A673 (cell line): ENCODE data around the gene ATP2C1. TPM values are rescaled to one million over a fixed set of nuclear protein-coding genes. Genes with fewer than 3 reads are reported as not detected.

Source experiments
- BruUV-seq: library from RNA; stranded (reverse); fragments of 400-500 nt; replicated peaks from 2 replicates; lab custom pipeline; 2021; lab: Mats Ljungman, UMichigan
- CTCF ChIA-PET: fragments of 300-600 bp; sonication (Branson Sonifier 250); formaldehyde crosslinking; loops from one replicate; lab custom pipeline; 2022; ENCODE audit warnings: antibody characterized with exemption; lab: Charles Lee
- POLR2A ChIA-PET: fragments of 300-600 bp; sonication (Branson Sonifier 250); formaldehyde crosslinking; loops from one replicate; lab custom pipeline; 2022; ENCODE audit warnings: antibody characterized with exemption; ENCODE audit not compliant: low non-redundant PET; lab: Charles Lee
- DNase-seq: peaks from one replicate; pipeline ENCODE4 v3.0.0-alpha.2; 2015; ENCODE audit warnings: low spot score
- H3K27ac ChIP-seq: fragments of 200-600 bp; sonication (generic); 2 replicates; pipeline ENCODE4 v1.5.1; 2016; ENCODE audit warnings: mixed run types, low read depth, mild to moderate bottlenecking, mixed read lengths, antibody characterized with exemption, low read length; ENCODE audit not compliant: poor library complexity, severe bottlenecking
- H3K27me3 ChIP-seq: fragments of 200-600 bp; sonication (generic); replicated peaks from 2 replicates; pipeline ENCODE4 v1.6.1; 2017; ENCODE audit warnings: mixed run types, low read depth, mild to moderate bottlenecking, mixed read lengths, antibody characterized with exemption, low read length; ENCODE audit not compliant: insufficient read depth, poor library complexity
- H3K36me3 ChIP-seq: fragments of 200-600 bp; sonication (generic); 2 replicates; pipeline ENCODE4 v1.6.1; 2016; ENCODE audit warnings: mixed run types, mild to moderate bottlenecking, mixed read lengths, antibody characterized with exemption, low read length; ENCODE audit not compliant: insufficient read depth, poor library complexity, severe bottlenecking
- H3K4me1 ChIP-seq: fragments of 200-600 bp; sonication (generic); 2 replicates; pipeline ENCODE4 v1.6.1; 2017; ENCODE audit warnings: mixed run types, mild to moderate bottlenecking, mixed read lengths, antibody characterized with exemption, low read length; ENCODE audit not compliant: insufficient read depth, poor library complexity, severe bottlenecking
- H3K4me3 ChIP-seq: fragments of 200-600 bp; sonication (generic); 2 replicates; pipeline ENCODE4 v1.5.1; 2016; ENCODE audit warnings: low read depth, mixed run types, mild to moderate bottlenecking, mixed read lengths, low read length; ENCODE audit not compliant: poor library complexity, severe bottlenecking
- H3K9me3 ChIP-seq: fragments of 200-600 bp; sonication (generic); 2 replicates; pipeline ENCODE4 v1.6.1; 2016; ENCODE audit warnings: mixed run types, low read depth, mild to moderate bottlenecking, mixed read lengths, antibody characterized with exemption, low read length; ENCODE audit not compliant: poor library complexity, severe bottlenecking
- CTCF ChIP-seq: fragments of 300-800, 200-600 bp; sonication (generic); conservative IDR thresholded peaks from 2 replicates; pipeline ENCODE4 v1.5.1; 2017; ENCODE audit warnings: low read depth, mild to moderate bottlenecking, antibody characterized with exemption, low read length, moderate library complexity, mixed read lengths
- EZH2 ChIP-seq: fragments of 200-600 bp; sonication (generic); IDR thresholded peaks from 2 replicates; pipeline ENCODE4 v1.6.1; 2017; ENCODE audit warnings: borderline replicate concordance, low read depth, mild to moderate bottlenecking, mixed read lengths, antibody characterized with exemption, low read length; ENCODE audit not compliant: poor library complexity, severe bottlenecking
- intact Hi-C: fragments of 100-400 bp; cut with micrococcal nuclease; formaldehyde crosslinking; loops from one replicate; pipeline ENCODE4 v1.10.0; 2022; ENCODE audit not compliant: unreplicated experiment
- total RNA-seq: library from RNA; stranded (reverse); gene quantifications from 2 replicates; pipeline ENCODE4 v1.2.3, GENCODE V29; 2021

Gene ATP2C1
- total RNA-seq, 1 experiment from 2014 or later = 75.9 TPM

DNA sequence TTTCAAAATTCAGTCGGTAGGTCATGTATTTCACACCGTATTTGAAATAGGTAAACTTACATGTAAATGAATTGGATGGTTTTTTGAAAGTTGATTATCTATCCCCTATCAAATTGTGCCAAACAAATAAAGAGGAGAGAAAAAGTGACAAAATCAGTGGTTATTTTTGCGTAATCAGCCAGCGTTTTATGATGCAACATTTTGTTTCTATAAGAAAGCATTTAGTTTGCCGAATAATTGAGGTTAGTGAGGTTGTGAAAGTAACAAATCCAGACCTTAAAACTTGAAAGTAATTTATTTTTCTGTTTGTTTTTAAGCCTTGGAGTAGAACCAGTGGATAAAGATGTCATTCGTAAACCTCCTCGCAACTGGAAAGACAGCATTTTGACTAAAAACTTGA lies 103.4 kb downstream of the ATP2C1 start:
- H3K4me3 ChIP-seq = no peak overlapping the region
- H3K36me3 ChIP-seq = peaks cover 12% of the 10 kb centered on the region
- H3K27me3 ChIP-seq = no peaks in the 10 kb centered on the region
- ChIA-PET CTCF (no interaction called here), POLR2A (interaction anchor here (0.7 kb wide), 1 partner anchor 272 kb away, joined by 3 read pairs; no protein-coding TSS in a partner anchor)
- TF ChIP-seq CTCF (no peak), EZH2 (no peak)
- peaks cover 4% of the 10 kb centered on the region for H3K4me1 ChIP-seq
- BruUV-seq = no TSS peak
- H3K9me3 ChIP-seq = no peaks in the 10 kb centered on the region
- intact Hi-C loops = no loop called here
- DNase-seq = no peak
- no peak overlapping the region for H3K27ac ChIP-seq

DNA sequence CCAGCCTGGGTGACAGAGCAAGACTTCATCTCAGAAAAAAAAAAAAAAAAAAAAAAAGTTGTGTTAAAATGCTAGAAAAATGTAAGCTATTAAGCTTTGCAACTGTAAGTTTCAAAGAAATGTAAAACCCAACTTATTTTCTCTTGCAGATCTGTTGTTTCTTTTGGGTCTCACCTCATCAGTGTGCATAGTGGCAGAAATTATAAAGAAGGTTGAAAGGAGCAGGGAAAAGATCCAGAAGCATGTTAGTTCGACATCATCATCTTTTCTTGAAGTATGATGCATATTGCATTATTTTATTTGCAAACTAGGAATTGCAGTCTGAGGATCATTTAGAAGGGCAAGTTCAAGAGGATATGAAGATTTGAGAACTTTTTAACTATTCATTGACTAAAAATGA lies 107.2 kb downstream of the ATP2C1 start:
- Histone ChIP-seq H3K4me3 (no peak overlapping the region), H3K36me3 (peaks cover 12% of the 10 kb centered on the region), H3K9me3 (no peaks in the 10 kb centered on the region), H3K27me3 (no peaks in the 10 kb centered on the region), H3K4me1 (peaks cover 4% of the 10 kb centered on the region), H3K27ac (no peak overlapping the region)
- ChIA-PET CTCF (no interaction called here), POLR2A (no interaction called here)
- DNase-seq = no peak
- BruUV-seq = no TSS peak
- intact Hi-C loops = no loop called here
- TF ChIP-seq EZH2 (no peak), CTCF (no peak)

- no peaks in the 10 kb centered on the region for H3K36me3 ChIP-seq
- intact Hi-C loops = no loop called here
- H3K4me3 ChIP-seq = no peak overlapping the region
- no peaks in the 10 kb centered on the region for H3K9me3 ChIP-seq
- no TSS peak for BruUV-seq
- no peak for DNase-seq
- no peak overlapping the region for H3K27ac ChIP-seq
- ChIA-PET POLR2A (no interaction called here), CTCF (no interaction called here)
- TF ChIP-seq CTCF = no peak
- TF ChIP-seq EZH2 = no peak
- peaks cover 20% of the 10 kb centered on the region for H3K4me1 ChIP-seq
- no peaks in the 10 kb centered on the region for H3K27me3 ChIP-seq
Measured at GRCh38 chr3:131004603-131005002, 110.7 kb downstream of the ATP2C1 start.
